Measurements from ENCODE around the gene KDM4D.

KDM4D gene

GRCh38 chr11:94975599-94975998, 2.1 kb downstream of the KDM4D start:
- H3K4me3 ChIP-seq (ENCODE audit: low read depth, low read length): no peak overlapping the region
- TF ChIP-seq CTCF (IDR thresholded peaks at IDR 0.05; ENCODE audit: low read depth, low read length): no peak

GRCh38 chr11:94987378-94987777, 13.9 kb downstream of the KDM4D start:
- no peak for TF ChIP-seq CTCF (IDR thresholded peaks at IDR 0.05; ENCODE audit: low read depth, low read length)
- H3K4me3 ChIP-seq (ENCODE audit: low read depth, low read length): no peak overlapping the region

GRCh38 chr11:94988748-94989147, 15.2 kb downstream of the KDM4D start:
- H3K4me3 ChIP-seq (ENCODE audit: low read depth, low read length): no peak overlapping the region
- no peak for TF ChIP-seq CTCF (IDR thresholded peaks at IDR 0.05; ENCODE audit: low read depth, low read length)

GRCh38 chr11:94993400-94993943, 20.0 kb downstream of the KDM4D start:
- TF ChIP-seq CTCF (IDR thresholded peaks at IDR 0.05; ENCODE audit: low read depth, low read length): no peak
- H3K4me3 ChIP-seq (ENCODE audit: low read depth, low read length): no peak overlapping the region

- TF ChIP-seq CTCF (IDR thresholded peaks at IDR 0.05; ENCODE audit: low read depth, low read length): no peak
- H3K4me3 ChIP-seq (ENCODE audit: low read depth, low read length): no peak overlapping the region
Observed at GRCh38 chr11:94997437-94997836, 23.9 kb downstream of the KDM4D start.

- H3K4me3 ChIP-seq (ENCODE audit: low read depth, low read length): no peak overlapping the region
Observed at GRCh38 chr11:94998285-94998684, 24.8 kb downstream of the KDM4D start.

GRCh38 chr11:95003716-95004115, 30.2 kb downstream of the KDM4D start:
- TF ChIP-seq CTCF (IDR thresholded peaks at IDR 0.05; ENCODE audit: low read depth, low read length): no peak
- H3K4me3 ChIP-seq (ENCODE audit: low read depth, low read length): no peak overlapping the region

More at GRCh38 chr11:94998285-94998684, 24.8 kb downstream of the KDM4D start:
- TF ChIP-seq CTCF (IDR thresholded peaks at IDR 0.05; ENCODE audit: low read depth, low read length): no peak
